ENCODE results near the gene NUP205. TPM values are rescaled to one million over a fixed set of nuclear protein-coding genes. Genes with fewer than 3 reads are reported as not detected.

The NUP205 gene
- total RNA-seq, 1 experiment from 2014 or later, result 91.0 TPM

GRCh38 chr7:135527025-135527424 is 30.7 kb upstream of the NUP205 start (continued):
- TF ChIP-seq RAD21 (IDR thresholded peaks at IDR 0.05; ENCODE audit: low read depth) (no peak), ZFX (IDR thresholded peaks at IDR 0.05) (no peak), EZH2phosphoT487 (IDR thresholded peaks at IDR 0.05; ENCODE audit: borderline replicate concordance) (no peak), CEBPB (IDR thresholded peaks at IDR 0.05; ENCODE audit: low read depth) (no peak), POLR2A (IDR thresholded peaks at IDR 0.05; ENCODE audit: borderline replicate concordance, extremely low read depth, insufficient read depth, insufficient read length) (no peak), EZH2 (IDR thresholded peaks at IDR 0.05) (no peak), SP1 (IDR thresholded peaks at IDR 0.05; ENCODE audit: low read depth) (no peak), TCF7L2 (IDR thresholded peaks at IDR 0.05; ENCODE audit: borderline replicate concordance, extremely low read depth, insufficient read depth, insufficient read length) (no peak), JUND (IDR thresholded peaks at IDR 0.05) (no peak), ELF1 (IDR thresholded peaks at IDR 0.05; ENCODE audit: borderline replicate concordance, low read depth) (no peak), ZNF274 (IDR thresholded peaks at IDR 0.05; ENCODE audit: low read depth, low read length) (no peak)

DNA sequence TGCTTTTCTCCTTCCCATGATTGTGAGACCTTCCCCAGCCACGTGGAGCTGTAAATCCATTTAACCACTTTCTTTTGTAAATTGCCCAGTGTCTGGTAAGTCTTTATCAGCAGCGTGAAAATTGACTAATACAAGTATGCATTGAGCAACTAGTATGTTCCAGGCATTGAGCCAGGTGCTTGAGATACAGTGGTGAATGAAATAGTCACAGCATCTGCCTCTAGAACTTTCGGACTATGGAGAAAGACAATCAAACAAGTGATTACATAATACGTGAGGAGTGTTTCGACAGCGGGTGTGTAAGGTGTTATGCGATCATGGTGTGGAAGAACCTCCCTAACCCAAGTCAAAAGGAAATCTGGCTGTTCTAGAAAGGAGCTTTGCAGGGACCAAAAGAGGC is 21.6 kb upstream of the NUP205 start:
- H3K36me3 ChIP-seq (ENCODE audit: control insufficient read depth in 1 of 2, insufficient read depth in 2 of 2, low read length in 2 of 2), result no peaks in the 10 kb centered on the region
- no peaks in the 10 kb centered on the region for H3K9me2 ChIP-seq (ENCODE audit: insufficient read depth)
- BruUV-seq (replicated peaks), result no TSS peak
- H3K9ac ChIP-seq (ENCODE audit: low read length), result no peak overlapping the region
- H3K27me3 ChIP-seq (ENCODE audit: insufficient read depth, low read length), result peaks cover 10% of the 10 kb centered on the region; the same call in 1 of the 2 replicates
- H3K4me1 ChIP-seq (ENCODE audit: control insufficient read depth in 1 of 2, insufficient read depth in 2 of 2, low read length in 2 of 2), result no peaks in the 10 kb centered on the region
- TF ChIP-seq SIN3A (IDR thresholded peaks at IDR 0.05; ENCODE audit: low read depth) (no peak), CEBPB (IDR thresholded peaks at IDR 0.05; ENCODE audit: low read depth) (no peak), SP1 (IDR thresholded peaks at IDR 0.05; ENCODE audit: low read depth) (no peak), POLR2A (IDR thresholded peaks at IDR 0.05; ENCODE audit: borderline replicate concordance, extremely low read depth, insufficient read depth, insufficient read length) (no peak), CBX3 (IDR thresholded peaks at IDR 0.05; ENCODE audit: low read depth) (no peak), EZH2phosphoT487 (IDR thresholded peaks at IDR 0.05; ENCODE audit: borderline replicate concordance) (no peak), TCF7L2 (IDR thresholded peaks at IDR 0.05; ENCODE audit: borderline replicate concordance, extremely low read depth, insufficient read depth, insufficient read length) (no peak), ZBTB33 (IDR thresholded peaks at IDR 0.05; ENCODE audit: extremely low read depth, insufficient replicate concordance, low read length) (no peak), FOSL1 (IDR thresholded peaks at IDR 0.05; ENCODE audit: low read depth) (no peak), EGR1 (IDR thresholded peaks at IDR 0.05; ENCODE audit: low read depth) (no peak), MAX (IDR thresholded peaks at IDR 0.05) (no peak), POLR2AphosphoS5 (IDR thresholded peaks at IDR 0.05; ENCODE audit: low read depth, low read length) (no peak)
- TF ChIP-seq, protein P1, sequence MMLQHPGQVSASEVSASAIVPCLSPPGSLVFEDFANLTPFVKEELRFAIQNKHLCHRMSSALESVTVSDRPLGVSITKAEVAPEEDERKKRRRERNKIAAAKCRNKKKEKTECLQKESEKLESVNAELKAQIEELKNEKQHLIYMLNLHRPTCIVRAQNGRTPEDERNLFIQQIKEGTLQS (IDR thresholded peaks at IDR 0.05), result no peak
- H3K9me3 ChIP-seq (ENCODE audit: control insufficient read depth in 1 of 2, insufficient read depth in 1 of 2, low read depth in 1 of 2, low read length in 2 of 2), result no peaks in the 10 kb centered on the region
- H3K27ac ChIP-seq (ENCODE audit: low read depth, low read length), result no peak overlapping the region
- no peak for ATAC-seq
- POLR2A ChIA-PET, result no interaction called here
- H4K20me1 ChIP-seq (ENCODE audit: insufficient read depth), result no peaks in the 10 kb centered on the region
- intact Hi-C loops (cut with micrococcal nuclease), result no loop called here
- H3K79me2 ChIP-seq (ENCODE audit: insufficient read depth, low read length), result no peaks in the 10 kb centered on the region
- RAD21 ChIA-PET (ENCODE audit: low non-redundant PET in 1 of 2, low total read pairs in 2 of 2, uncharacterized antibody in 2 of 2, unreplicated experiment in 2 of 2), result no interaction called here
- H3K4me3 ChIP-seq (replicated peaks in 1 of 2; ENCODE audit: low read depth in 1 of 2, low read length in 2 of 2), result no peak overlapping the region
- DNase-seq (ENCODE audit: low read depth, low spot score), result no peak
- no peak overlapping the region for H2AFZ ChIP-seq (ENCODE audit: low read depth, low read length, poor library complexity, severe bottlenecking)
- CTCF ChIA-PET, result no interaction called here
- H3K4me2 ChIP-seq (ENCODE audit: low read length), result no peak overlapping the region
